DMS153 (cell line): ENCODE data around the gene PCGF3.
"Not testable (repeated sequence)": the region's sequence is repeated elsewhere in the genome, so short reads cannot be mapped to it uniquely, and the experiment has no call there.

Experiments used
- DNase-seq: peaks from one replicate; lab custom pipeline; 2025; lab: John Stamatoyannopoulos, UW

Gene PCGF3

DNA sequence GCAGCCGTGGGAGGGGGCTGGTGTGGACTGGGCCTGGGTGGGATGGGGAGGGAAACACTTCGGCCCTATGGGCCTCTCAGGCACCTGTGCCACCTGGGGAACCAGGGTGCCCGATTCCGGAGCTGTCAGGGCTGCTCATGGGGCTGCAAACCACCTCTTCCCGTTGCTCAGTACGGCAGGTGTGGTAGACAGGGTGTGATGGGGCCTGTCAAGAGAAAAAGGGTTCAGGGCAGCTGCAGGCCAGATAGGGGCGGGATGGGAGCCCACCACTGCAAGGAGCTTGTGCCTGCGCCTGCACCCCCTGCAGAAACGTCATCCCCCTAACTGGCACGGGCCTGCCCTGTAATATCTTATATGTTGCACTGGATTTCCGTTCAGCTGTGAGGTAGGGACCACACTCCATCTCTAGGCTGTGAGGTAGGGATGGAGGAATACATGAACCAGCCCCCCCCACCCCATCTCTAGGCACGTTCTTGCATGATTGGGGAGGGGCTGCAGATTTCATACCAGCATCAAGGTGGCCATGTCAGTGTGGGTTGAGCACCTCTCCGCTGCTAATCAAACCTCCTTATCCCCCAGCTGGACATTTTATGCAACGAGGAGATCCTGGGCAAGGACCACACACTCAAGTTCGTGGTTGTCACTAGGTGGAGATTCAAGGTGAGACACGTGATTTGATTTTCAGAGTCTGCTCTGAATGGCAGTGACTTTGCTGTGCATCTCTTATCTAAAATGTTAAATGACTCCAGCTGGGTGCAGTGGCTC is 59.0 kb downstream of the PCGF3 start:
- DNase-seq = no peak

DNA sequence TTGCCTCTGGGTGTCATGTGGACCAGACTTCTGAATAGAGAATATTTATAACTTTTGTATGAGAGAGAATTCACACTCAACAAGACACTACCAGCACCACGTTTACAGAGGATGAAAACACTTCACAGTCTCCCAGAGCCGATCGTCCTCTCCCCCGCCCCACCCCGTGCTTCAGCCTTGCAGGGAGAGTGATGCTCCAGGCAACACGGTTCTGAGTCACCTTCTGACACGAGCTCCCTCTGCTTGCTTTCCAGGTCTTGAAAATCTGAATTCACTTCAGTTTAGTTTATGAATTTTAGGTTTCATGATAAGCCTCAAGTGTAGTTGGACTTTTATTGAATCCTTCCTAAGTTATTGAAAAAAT is 60.5 kb downstream of the PCGF3 start:
- no peak for DNase-seq

DNA sequence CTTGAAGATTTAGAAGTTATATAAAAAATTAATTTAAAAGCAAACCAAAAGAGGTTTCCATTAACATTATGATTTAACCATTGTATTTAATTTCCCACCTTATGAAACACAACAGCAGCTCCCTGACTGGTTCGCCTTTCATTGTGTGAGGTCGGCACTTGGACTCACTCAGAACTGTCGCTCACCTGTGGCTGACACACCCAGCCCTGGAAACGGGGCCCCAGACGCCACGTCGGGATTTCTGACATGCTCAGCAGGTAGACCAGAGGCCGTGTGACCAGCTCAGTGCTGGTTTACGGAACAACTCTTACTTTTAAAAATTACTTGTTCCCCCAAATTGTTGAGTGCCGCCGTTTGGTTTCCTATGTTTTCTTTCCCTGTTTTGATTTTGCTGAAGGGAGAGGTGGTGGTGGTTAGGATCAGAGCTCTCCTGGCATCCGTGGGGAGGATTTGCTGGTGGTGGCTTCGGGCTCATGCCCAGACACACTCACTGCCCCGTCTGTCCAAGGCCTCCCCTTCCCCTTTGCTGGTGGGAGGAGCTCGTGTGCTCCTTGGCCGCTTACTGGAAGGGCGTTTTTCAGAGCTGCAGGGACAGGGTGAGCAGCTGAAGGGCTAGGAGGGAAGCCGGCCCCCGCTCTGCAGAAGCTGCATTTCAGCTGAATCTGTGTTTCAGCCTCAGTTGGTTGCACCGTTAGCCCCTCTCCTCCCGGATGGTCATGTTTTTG is 61.1 kb downstream of the PCGF3 start:
- DNase-seq = no peak

DNA sequence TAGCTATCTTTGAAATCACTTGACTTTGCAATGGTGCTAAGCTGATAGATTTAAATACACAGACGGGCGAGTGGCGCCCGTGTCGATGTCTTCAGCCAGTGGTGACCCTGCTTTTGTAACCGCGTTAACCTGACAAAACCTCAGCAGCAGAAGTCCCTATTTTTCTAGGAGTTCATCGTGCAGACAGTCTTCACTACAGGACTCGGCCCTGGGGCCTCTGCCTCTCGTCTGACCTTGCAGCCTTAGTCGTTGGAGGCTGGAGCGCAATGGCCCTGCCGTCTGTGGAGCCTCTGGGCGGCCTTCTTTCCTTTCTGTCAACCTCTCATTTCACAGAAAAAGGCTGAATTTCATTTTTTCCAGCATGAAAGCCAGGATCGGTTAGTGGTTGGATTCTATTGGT is 62.4 kb downstream of the PCGF3 start:
- DNase-seq = no peak

DNA sequence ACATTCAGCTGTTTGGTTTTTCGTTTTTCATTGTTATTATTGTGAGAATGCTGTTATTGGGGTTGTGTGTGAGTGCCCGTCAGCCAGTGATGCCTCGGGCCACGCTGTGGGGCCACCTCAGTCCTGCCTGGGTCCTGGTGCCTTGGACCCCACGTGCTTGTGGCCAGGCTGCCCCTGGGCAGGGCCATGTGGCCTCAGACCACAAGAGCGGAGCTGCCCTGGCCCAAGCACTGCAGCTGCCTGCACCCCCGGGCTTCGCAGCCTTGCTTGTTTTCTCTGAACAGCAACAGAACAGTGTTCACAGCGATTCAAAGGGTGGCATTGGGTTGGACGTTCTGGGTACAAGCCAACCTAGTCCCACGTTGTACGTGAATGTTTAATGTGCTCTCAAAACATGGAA is 63.4 kb downstream of the PCGF3 start:
- no peak for DNase-seq

DNA sequence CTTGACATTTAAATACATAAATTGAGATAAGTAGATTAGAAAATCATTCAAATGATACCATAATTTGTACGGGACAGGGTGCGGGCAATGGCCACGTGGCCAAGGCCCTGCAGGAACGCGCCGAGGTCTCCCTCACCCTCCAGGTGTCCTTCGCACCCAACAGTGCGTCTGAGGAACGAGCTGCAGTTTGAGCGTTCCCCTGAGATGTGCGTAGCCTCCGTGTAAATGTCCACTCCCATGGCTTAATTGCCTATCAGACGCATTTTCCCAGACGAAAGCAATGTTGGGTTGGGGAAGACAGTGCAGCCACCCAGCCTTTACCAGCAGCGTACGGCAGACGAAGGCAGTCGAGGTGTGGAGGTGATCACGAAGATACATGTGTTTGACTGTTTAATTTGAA is 63.9 kb downstream of the PCGF3 start:
- DNase-seq = no peak

DNA sequence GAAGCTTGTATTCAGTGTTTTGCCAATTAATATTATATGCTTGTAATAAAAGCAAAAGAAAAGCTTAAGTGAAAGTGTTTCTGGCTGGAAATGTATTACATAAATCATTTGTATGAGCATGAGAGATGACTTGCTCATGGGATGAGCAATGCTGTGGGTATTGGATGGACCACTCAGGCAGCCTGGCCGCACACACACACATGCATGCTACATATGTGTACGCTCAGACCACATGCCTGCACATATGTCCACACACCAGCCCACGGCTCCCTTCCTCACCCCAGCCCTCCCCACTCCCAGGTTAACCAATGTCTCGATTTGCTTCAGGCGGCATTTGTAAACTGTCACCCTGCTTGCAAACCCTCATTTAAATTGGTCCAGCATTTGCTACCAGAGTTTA is 64.4 kb downstream of the PCGF3 start:
- no peak for DNase-seq

DNA sequence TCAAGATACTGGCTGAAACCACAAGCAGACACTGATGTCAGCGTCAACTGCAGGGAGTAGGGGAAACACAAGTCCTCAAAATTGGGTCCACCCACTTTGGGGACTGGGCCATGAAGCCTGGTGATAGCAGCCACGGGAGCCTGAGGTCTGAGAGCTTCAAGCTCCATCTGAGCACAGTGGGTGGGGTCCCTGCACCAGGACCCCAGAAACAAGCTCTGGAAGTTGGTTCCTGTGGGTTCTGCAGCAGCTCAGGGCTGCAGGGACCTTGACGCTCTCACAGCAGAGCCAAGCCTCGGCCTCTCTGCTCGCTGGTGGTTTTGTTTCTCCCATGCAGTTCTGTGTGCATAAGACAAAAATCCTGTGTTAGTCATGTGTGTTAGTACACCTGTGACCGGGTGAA is 65.8 kb downstream of the PCGF3 start:
- no peak for DNase-seq

DNA sequence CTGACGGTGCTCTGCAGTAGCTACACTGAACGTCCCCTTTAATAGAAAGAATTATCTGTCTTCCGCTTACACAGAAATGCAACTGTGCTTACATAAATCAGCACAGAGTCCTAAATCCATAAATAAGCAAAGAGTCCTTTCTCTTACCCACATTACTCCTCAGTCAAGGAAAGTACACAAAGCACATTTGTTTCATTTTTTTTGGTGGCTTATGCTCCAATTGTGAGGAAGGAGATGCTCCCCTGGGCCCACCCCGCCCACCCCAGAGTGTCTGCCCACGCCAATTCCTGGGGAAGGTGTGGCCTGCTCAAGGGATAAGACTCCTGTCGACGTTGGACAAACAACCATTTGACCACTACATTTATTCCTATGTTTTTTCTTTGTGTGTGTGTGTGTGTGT is 66.5 kb downstream of the PCGF3 start:
- no peak for DNase-seq

DNA sequence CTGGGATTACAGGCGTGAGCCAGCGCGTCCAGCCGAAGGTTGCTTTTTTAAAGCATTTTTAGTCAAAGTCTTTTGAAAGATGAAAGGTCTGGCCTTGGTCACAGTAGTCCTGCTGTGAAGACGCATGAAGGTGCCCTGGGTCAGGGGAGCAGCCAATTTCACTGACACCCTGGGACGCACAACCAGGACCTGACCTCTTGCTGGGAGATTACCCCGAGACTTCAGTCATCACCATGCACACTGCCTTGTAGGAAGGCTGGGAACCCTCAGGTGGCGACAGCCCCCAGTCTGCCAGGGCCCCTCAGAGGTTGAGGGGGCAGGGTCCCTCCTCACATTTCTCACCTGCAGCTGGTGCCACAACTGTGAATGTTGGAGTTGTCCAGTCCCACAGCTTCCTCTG is 67.1 kb downstream of the PCGF3 start:
- no peak for DNase-seq

DNA sequence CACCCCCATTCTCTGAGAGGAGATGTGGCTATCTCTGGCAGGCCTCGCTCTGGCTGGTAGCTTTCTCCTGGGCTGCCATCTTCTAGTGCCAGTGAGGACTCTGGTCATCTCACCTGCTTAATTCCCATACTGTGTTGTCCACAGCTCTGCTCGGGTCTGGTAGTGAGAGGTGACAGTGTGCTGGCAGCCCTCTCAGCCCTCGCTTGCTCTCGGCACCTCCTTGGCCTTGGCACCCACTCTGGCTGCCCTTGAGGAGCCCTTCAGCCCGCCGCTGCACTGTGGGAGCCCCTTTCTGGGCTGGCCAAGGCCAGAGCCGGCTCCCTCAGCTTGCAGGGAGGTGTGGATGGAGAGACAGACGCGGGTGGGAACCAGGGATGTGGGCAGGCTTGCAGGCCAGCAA is 67.6 kb downstream of the PCGF3 start:
- DNase-seq = no peak

DNA sequence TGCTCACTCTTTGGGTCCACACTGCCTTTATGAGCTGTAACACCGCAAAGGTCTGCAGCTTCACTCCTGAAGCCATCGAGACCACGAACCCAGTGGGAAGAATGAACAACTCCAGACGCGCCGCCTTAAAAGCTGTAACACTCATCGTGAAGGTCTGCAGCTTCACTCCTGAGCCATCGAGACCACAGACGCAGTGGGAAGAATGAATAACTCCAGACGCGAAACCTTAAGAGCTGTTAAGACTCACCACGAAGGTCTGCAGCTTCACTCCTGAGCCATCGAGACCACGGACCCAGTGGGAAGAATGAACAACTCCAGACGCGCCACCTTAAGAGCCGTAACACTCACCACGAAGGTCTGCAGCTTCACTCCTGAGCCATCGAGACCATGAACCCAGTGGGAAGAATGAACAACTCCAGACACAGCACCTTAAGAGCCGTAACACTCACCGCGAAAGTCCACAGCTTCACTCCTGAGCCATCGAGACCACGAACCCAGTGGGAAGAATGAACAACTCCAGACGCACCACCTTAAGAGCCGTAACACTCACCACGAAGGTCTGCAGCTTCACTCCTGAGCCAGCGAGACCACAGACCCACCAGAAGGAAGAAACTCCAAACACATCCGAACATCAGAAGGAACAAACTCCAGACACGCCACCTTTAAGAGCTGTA is 68.9 kb downstream of the PCGF3 start:
- DNase-seq = not testable (repeated sequence)

DNA sequence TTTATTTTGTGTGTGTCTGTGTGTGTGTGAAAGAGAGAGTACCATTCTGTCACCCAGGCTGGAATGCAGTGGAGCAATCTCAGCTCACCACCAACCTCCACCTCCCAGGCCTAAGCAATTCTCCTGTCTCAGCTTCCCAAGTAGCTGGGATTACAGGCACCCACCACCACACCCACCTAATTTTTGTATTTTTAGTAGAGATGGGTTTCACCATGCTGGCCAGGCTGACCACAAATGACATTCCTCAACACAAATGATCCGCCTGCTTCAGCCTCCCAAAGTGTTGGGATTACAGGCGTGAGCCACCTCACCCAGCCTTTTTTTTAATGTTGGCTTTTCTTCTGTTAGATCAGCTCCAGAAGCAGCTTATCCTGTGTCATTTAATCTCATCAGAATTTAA is 69.9 kb downstream of the PCGF3 start:
- DNase-seq = not testable (repeated sequence)

DNA sequence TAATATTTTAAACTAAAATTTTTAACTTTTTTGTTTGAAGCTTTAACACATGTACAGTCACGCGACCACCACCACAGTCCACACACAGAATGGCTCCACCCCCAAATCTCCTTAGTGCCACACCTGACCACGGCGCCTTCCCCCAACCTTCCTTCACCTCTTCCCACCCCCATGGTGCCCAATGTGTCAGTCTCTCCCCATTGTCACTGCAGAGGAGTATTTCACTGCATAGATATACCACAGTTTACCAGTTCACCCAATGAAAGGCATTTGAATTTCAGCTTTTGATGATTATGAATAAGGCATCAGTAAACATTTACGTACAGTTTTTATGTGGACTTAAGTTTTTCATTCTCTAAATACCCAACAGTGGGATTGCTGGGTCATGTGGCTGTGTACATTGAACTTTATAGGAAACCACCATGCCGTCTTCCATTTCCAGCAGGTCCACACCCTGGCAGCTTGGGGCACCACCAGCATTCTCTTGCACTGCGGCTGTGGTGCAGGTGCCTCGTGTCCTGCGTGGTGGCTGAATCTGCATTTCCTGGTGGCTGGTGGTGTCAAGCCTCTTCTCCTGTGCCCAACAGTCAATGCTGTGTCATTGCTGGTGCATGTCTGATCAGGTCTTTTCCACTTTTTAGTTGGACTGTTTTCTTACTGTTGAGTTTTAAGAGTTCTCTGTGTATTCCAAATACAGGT is 71.3 kb downstream of the PCGF3 start:
- no peak for DNase-seq

DNA sequence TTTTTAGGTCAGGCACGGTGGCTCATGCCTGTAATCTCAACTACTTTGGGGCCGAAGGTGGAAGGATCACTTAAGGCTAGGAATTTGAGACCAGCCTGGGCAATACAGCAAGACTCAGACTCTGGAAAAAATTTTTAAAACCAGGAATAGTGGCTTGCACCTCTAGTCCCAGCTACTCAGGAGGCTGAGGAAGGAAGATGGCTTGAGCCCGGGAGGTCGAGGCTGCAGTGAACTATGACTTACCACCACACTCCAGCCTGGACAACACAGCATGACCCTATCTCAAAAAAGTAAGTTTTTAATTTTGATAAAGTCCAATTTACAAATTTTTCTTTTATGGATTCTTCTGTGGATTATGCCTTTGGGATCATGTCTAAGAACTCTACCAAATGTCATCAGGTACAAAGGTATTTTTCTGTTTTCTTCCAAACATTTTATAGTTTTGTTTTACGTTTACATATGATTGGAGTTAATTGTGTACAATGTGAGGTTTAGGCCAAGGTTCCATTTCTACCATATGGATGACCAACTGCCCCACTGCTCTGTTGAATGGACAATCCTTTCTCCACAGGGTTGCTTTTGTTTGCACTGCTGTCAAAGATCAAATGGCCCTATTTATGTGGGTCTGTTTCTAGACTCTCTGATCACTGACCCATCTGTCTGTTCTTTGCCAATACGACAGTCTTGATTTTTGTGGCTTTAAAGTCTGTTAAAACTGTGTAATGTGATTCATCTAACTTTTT is 72.1 kb downstream of the PCGF3 start:
- no peak for DNase-seq

DNA sequence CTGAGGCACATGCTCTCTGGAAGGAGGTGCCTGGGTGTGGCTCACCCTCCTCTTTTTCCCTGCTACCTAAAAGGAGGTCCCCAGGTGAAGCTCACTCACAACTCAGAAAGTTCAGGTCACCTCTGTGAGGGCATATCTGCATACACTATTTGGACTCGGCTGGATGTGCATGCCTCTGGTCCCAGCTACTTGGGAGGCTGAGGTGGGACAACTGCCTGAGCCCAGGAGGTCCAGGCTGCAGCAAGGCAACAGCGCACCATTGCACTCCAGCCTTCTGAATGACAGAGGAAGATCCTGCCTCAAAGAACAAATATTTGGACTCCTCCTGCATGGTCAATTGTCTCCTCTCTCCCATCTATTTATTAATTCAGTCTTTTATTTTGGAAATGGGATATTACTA is 73.9 kb downstream of the PCGF3 start:
- no peak for DNase-seq

DNA sequence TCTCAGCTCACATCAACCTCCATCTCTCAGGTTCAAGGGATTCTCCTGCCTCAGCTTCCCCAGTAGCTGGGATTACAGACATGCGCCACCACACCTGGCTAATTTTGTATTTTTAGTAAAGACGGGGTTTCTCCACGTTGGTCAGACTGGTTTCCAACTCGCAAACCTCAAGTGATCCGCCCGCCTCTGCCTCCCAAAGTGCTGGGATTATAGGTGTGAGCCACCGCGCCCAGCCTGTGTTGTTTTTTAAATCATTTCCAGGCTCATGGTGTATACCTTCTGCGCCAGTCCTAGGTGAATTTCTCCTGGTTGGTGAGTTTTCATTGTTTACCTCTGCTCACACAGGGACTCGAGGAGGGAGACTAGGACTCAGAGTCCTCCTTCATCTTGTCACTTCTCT is 74.6 kb downstream of the PCGF3 start:
- not testable (repeated sequence) for DNase-seq

DNA sequence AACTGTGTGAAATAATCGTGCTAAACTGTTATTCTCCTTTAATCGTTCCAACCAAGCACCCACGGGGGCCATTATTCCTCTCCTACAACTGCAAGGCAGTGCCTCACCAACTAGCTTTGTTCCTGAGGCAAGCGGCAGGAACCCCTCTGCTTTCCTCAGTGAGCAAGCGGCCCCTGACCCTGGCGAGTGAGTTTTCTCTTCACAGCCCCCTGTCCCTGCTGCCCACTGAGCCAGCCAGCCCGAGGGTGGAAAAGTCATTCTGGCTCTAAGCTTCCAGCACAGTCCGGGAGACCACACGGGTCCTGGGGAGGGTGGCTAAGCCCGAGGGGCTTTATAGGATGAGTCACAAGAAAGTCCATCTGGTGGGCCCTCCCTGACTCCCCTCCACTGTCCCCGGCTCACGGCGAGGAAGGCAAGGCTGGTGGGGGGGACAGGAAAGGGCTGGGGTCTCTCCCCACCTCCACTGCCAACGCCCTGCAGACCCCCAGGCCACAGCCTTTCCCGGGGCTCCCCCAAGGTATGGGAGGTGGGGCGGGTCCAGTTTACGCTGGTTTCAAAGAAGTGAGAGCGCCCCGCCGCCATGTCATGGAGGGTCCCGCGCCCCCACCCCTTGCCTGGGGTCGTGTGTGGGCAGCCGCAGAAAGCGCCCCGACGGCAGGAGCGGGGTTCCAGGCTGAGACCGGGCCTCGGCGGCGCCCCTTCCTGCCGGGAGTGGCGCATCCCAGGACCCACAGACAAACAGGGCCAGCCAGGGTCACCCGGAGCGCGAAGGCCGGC is 75.3 kb downstream of the PCGF3 start:
- no peak for DNase-seq

DNA sequence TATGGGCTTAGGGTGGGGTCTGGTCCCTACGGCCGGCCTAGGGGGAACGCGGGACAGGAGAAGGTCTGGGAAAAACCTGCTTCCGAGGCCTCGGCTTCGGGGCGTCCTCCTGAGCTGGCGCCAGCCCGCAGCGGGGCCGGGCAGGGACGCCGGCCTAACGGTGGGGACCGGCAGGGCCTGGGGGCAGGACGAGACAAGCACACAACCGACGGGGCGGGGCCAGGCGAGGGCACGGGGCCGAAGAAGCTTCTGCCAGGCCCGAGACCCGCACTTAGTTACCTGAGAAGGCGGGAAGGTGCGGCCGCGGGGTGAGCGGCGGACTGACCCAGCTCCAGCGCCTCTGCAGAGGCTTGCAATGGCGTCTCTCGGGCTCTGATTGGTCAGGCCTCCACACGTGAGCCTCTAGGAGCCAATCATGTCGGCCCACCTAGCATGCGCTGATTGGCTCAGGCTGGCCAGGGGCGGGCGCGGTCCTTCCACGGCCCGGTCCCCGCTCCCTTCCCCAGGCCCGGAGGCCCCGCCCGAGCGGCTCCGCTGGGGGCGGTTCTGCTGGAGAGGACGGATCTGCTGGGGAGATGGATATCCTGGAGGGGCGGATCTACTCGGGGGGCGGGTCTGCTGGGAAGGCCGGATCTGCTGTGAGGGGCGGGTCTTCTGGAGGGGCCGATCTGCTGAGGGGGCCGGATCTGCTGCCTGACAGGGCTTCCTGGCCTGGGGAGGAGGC is 76.0 kb downstream of the PCGF3 start:
- peak; percentile 92 for DNase-seq
